Brain microvascular endothelial cell (primary cell): Measurements from ENCODE around the gene PRKCH.
A peak's percentile ranks its signal among the peaks of the same experiment; 100 is the strongest.

ENCODE experiments used
- DNase-seq: peaks from one replicate; pipeline ENCODE4 v3.0.0-alpha.2; 2020
- H3K27ac ChIP-seq: fragments of 250-450 bp; sonication (Bioruptor Pico); 2 replicates; pipeline ENCODE4 v1.5.1; 2020; ENCODE audit warnings: mild to moderate bottlenecking, moderate library complexity
- H3K27me3 ChIP-seq: fragments of 250-450 bp; sonication (Bioruptor Pico); replicated peaks from 2 replicates; pipeline ENCODE4 v1.5.1; 2020; ENCODE audit warnings: mild to moderate bottlenecking
- H3K36me3 ChIP-seq: fragments of 250-450 bp; sonication (Bioruptor Pico); replicated peaks from 2 replicates; pipeline ENCODE4 v1.5.1; 2020; ENCODE audit warnings: mild to moderate bottlenecking
- H3K4me3 ChIP-seq: 2 replicates; pipeline ENCODE4 v1.5.1; 2011; ENCODE audit warnings: low read depth, mild to moderate bottlenecking, control low read depth, low read length, moderate library complexity
- CTCF ChIP-seq: IDR thresholded peaks from 2 replicates; pipeline ENCODE4 v1.5.1; 2011; ENCODE audit warnings: low read depth, mild to moderate bottlenecking, moderate library complexity, low read length, control low read depth, inconsistent platforms; ENCODE audit errors: missing control alignments
- in situ Hi-C: cut with HindIII; loops from 2 replicates; pipeline ENCODE4 v1.10.0; 2017; ENCODE audit warnings: low sequenced_read_pairs, low pct_ligation_motif_present

PRKCH gene

GRCh38 chr14:61569812-61570548 is 248.6 kb downstream of the PRKCH start:
- TF ChIP-seq CTCF: no peak

GRCh38 chr14:61570549-61571290 is 249.3 kb downstream of the PRKCH start:
- in situ Hi-C loops: loop anchor here (25.0 kb wide), 1 partner anchor 142 kb away; no protein-coding TSS in a partner anchor

More at GRCh38 chr14:61569812-61570548, 248.6 kb downstream of the PRKCH start:
- Histone ChIP-seq H3K27me3 (no peaks in the 10 kb centered on the region), H3K36me3 (no peaks in the 10 kb centered on the region), H3K27ac (peak overlapping the region; percentile 98), H3K4me3 (no peak overlapping the region)
- in situ Hi-C loops: loop anchor here (25.0 kb wide), 1 partner anchor 142 kb away; no protein-coding TSS in a partner anchor
- peak; percentile 84 for DNase-seq

DNA sequence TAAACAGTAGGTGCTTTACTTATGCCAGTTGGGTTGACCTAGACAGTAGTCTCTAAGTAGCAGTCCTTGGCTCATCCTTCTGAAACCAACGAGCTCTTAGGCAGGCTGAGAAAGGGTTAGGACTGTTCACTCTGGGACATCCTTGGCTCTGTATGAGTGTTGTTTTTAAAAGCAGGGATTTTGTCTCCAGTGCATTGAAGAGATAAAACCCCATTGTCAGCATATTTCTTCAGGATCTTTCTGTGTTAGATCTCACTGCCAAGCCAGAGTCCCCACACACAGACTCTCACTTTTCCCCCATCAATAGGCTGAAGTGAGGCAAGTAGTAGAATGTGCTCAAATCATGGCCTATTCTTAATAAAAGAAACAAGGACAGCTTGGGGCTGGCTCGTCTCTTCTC is 250.5 kb downstream of the PRKCH start:
- H3K27me3 ChIP-seq: no peaks in the 10 kb centered on the region
- no peak overlapping the region for H3K4me3 ChIP-seq
- no peaks in the 10 kb centered on the region for H3K36me3 ChIP-seq
- TF ChIP-seq CTCF: no peak
- no peak for DNase-seq
- no peak overlapping the region for H3K27ac ChIP-seq
- in situ Hi-C loops: loop anchor here (25.0 kb wide), 1 partner anchor 140 kb away; no protein-coding TSS in a partner anchor

More at GRCh38 chr14:61570549-61571290, 249.3 kb downstream of the PRKCH start:
- TF ChIP-seq CTCF: no peak
- H3K27ac ChIP-seq: peak overlapping the region; percentile 98
- H3K36me3 ChIP-seq: no peaks in the 10 kb centered on the region
- peak overlapping the region; percentile 20 for H3K4me3 ChIP-seq
- DNase-seq: no peak
- no peaks in the 10 kb centered on the region for H3K27me3 ChIP-seq

DNA sequence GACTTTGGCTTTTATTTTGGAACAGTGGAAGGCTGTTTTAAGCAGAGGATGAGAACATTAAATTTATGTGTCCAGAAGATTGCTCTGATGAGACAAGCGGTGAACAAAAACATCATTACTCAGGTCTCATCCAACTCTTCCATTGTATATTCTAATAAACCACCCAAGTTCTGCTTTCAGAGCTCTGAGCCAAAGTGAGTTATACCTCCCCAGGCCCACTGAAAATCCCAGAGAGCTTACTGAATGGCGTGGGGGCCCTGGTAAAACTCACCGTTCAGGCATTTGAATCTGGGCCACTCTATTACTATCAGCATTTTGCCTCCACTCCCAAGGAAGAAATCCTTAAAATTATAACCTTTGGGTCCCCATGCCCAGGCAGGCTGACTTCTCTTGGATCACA is 251.9 kb downstream of the PRKCH start:
- no peak overlapping the region for H3K4me3 ChIP-seq
- no peaks in the 10 kb centered on the region for H3K36me3 ChIP-seq
- H3K27me3 ChIP-seq: no peaks in the 10 kb centered on the region
- no peak for DNase-seq
- TF ChIP-seq CTCF: no peak
- peak overlapping the region; percentile 81 for H3K27ac ChIP-seq
- in situ Hi-C loops: loop anchor here (25.0 kb wide), 1 partner anchor 139 kb away; no protein-coding TSS in a partner anchor

DNA sequence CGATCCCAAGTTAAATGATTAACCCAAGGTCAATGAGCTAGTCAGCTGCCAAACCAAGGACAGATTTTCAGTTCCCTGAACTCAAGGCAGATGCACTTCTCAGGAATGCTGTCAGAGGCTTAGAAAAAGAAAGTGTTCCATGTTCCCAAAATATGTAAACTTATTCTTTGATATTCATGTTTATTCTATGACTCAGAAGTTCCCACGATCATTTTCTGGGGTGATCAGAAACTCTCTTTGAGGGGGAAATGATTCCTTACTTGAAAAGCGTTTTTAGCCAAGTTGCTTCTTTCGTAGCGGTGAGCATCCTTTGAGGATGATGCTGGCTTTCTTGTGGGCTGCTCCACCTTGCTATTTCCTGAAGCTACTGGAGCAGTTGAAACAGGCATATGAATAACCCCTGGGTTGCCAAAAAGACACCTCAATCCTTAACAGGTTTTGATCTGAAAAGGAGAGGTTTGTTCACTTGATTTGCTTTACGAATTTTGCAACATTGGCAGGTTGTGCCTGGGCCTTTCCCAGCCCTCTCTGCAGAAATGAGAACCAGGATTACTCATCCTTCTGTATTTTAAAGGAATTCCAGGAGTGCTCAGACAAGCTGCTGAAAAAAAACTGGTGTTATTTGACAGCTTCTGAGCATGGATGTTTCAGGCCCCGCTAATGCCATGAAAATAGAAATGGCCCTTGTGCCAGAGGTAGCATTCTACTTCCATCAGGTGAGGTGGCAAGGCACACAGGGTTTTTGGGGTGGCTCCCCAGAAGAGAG is 252.6 kb downstream of the PRKCH start:
- no peak for TF ChIP-seq CTCF
- in situ Hi-C loops: loop anchor here (25.0 kb wide), 1 partner anchor 138 kb away; no protein-coding TSS in a partner anchor
- DNase-seq: no peak
- no peak overlapping the region for H3K4me3 ChIP-seq
- H3K27ac ChIP-seq: peak overlapping the region; percentile 81
- H3K27me3 ChIP-seq: no peaks in the 10 kb centered on the region
- no peaks in the 10 kb centered on the region for H3K36me3 ChIP-seq
